ENCODE results near the gene GPR37L1.

DNA sequence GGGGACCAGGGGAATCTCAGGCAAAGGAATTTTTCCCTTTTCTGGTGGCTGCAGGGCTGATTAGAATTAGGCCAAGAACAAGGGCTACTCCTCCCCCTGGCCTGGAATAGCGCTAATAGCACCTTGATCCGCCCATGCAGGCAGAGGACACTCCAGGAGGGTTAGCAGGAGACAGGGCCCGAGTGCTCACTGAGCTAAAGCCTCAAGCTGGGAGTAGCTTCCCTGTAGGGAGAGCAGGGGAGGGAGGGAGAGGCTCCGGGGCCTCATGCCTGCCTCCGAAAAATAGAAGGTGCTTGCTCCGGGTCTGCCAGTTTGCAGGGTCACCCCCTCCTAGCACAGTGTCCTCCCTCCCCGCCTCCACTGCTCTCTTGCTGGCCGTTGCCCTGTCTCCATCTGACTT lies 33.9 kb downstream of the GPR37L1 start:
- TF ChIP-seq, protein P1, sequence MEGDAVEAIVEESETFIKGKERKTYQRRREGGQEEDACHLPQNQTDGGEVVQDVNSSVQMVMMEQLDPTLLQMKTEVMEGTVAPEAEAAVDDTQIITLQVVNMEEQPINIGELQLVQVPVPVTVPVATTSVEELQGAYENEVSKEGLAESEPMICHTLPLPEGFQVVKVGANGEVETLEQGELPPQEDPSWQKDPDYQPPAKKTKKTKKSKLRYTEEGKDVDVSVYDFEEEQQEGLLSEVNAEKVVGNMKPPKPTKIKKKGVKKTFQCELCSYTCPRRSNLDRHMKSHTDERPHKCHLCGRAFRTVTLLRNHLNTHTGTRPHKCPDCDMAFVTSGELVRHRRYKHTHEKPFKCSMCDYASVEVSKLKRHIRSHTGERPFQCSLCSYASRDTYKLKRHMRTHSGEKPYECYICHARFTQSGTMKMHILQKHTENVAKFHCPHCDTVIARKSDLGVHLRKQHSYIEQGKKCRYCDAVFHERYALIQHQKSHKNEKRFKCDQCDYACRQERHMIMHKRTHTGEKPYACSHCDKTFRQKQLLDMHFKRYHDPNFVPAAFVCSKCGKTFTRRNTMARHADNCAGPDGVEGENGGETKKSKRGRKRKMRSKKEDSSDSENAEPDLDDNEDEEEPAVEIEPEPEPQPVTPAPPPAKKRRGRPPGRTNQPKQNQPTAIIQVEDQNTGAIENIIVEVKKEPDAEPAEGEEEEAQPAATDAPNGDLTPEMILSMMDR (IDR thresholded peaks at IDR 0.05; ENCODE audit: insufficient read depth, low read length, poor library complexity, severe bottlenecking), result no peak
- TF ChIP-seq EZH2phosphoT487 (conservative IDR thresholded peaks at IDR 0.05; ENCODE audit: low read length), result no peak

Data from SU-DHL-6 (cell line).